Measurements from ENCODE around the gene LRRC2. TPM values are rescaled to one million over a fixed set of nuclear protein-coding genes. Genes with fewer than 3 reads are reported as not detected.
"Not testable (repeated sequence)": the region's sequence is repeated elsewhere in the genome, so short reads cannot be mapped to it uniquely, and the experiment has no call there.

The LRRC2 gene
- total RNA-seq, 2 donors from 2014 or later, result not detected

- H3K27me3 Mint-ChIP-seq, result no peaks in the 10 kb centered on the region
- H3K4me3 Mint-ChIP-seq, result peak overlapping the region; percentile 76
- ATAC-seq (replicated peaks), result no peak
- H3K9me3 Mint-ChIP-seq, result no peaks in the 10 kb centered on the region
- no peak overlapping the region for H3K27ac Mint-ChIP-seq
- H3K36me3 Mint-ChIP-seq (ENCODE audit: low read depth), result no peaks in the 10 kb centered on the region
- H3K4me1 Mint-ChIP-seq, result peaks cover 30% of the 10 kb centered on the region
Measured at GRCh38 chr3:46537779-46538178, 28.3 kb downstream of the LRRC2 start.

GRCh38 chr3:46537316-46537715 lies 28.8 kb downstream of the LRRC2 start:
- H3K9me3 Mint-ChIP-seq, result no peaks in the 10 kb centered on the region
- no peaks in the 10 kb centered on the region for H3K27me3 Mint-ChIP-seq
- peaks cover 28% of the 10 kb centered on the region for H3K4me1 Mint-ChIP-seq
- ATAC-seq (replicated peaks), result no peak
- no peaks in the 10 kb centered on the region for H3K36me3 Mint-ChIP-seq (ENCODE audit: low read depth)
- no peak overlapping the region for H3K27ac Mint-ChIP-seq
- no peak overlapping the region for H3K4me3 Mint-ChIP-seq

DNA sequence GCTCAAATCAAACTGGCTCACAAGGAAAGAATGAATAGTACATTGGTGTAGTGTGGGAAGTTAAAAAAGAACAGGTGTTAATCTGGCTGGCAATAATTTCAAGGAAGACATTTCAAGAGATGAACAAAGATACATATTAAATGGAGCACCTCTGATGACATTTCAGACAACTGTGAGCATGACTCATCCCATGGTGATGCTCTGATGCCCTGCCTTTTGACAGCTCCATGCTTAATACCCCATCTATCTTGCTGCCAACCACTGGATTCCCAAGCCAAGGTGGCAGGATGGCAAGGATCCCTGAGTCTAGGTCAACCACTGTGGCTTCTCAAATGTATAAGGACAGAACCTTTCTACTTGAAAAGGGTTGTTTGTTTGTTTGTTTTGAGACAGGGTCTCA lies 29.3 kb downstream of the LRRC2 start:
- H3K9me3 Mint-ChIP-seq, result no peaks in the 10 kb centered on the region
- no peak overlapping the region for H3K27ac Mint-ChIP-seq
- H3K4me1 Mint-ChIP-seq, result peaks cover 25% of the 10 kb centered on the region
- H3K4me3 Mint-ChIP-seq, result no peak overlapping the region
- ATAC-seq (replicated peaks), result no peak
- H3K27me3 Mint-ChIP-seq, result no peaks in the 10 kb centered on the region
- no peaks in the 10 kb centered on the region for H3K36me3 Mint-ChIP-seq (ENCODE audit: low read depth)

GRCh38 chr3:46535746-46536145 lies 30.4 kb downstream of the LRRC2 start:
- Mint-ChIP-seq H3K9me3 (no peaks in the 10 kb centered on the region), H3K27me3 (no peaks in the 10 kb centered on the region), H3K4me1 (peaks cover 25% of the 10 kb centered on the region)

GRCh38 chr3:46533091-46533490 lies 33.0 kb downstream of the LRRC2 start:
- H3K27me3 Mint-ChIP-seq, result no peaks in the 10 kb centered on the region
- H3K4me1 Mint-ChIP-seq, result peaks cover 10% of the 10 kb centered on the region
- H3K36me3 Mint-ChIP-seq (ENCODE audit: low read depth), result no peaks in the 10 kb centered on the region
- H3K27ac Mint-ChIP-seq, result no peak overlapping the region
- no peak for ATAC-seq (replicated peaks)
- no peak overlapping the region for H3K4me3 Mint-ChIP-seq
- H3K9me3 Mint-ChIP-seq, result no peaks in the 10 kb centered on the region

More at GRCh38 chr3:46535746-46536145, 30.4 kb downstream of the LRRC2 start:
- no peak for ATAC-seq (replicated peaks)
- Mint-ChIP-seq H3K4me3 (no peak overlapping the region), H3K27ac (no peak overlapping the region), H3K36me3 (ENCODE audit: low read depth) (no peaks in the 10 kb centered on the region)

GRCh38 chr3:46527239-46527638 lies 38.9 kb downstream of the LRRC2 start:
- Mint-ChIP-seq H3K4me3 (no peak overlapping the region), H3K27ac (no peak overlapping the region), H3K36me3 (ENCODE audit: low read depth) (no peaks in the 10 kb centered on the region), H3K9me3 (no peaks in the 10 kb centered on the region), H3K27me3 (no peaks in the 10 kb centered on the region), H3K4me1 (no peaks in the 10 kb centered on the region)
- no peak for ATAC-seq (replicated peaks)

DNA sequence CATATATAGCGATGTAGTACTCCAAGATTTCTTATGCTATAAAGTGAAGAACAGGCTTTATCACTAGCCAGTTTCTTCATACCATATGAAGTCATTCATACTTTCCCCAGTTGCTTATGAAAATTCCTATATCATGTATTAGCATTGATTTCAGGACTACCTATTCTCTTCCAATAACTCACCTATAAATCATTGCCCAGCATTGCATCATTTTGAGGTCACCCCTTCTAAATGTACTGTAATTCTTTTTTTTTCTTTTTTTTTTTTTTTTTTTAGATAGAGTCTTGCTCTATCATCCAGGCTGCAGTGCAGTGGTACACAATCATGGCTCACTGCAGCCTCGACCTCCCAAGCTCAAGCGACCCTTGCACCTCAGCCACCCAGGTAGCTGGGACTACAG lies 41.3 kb downstream of the LRRC2 start:
- ATAC-seq (replicated peaks), result no peak
- Mint-ChIP-seq H3K4me3 (no peak overlapping the region), H3K9me3 (no peaks in the 10 kb centered on the region), H3K36me3 (ENCODE audit: low read depth) (no peaks in the 10 kb centered on the region), H3K4me1 (no peaks in the 10 kb centered on the region), H3K27me3 (no peaks in the 10 kb centered on the region), H3K27ac (no peak overlapping the region)

- Mint-ChIP-seq H3K4me3 (no peak overlapping the region), H3K27ac (no peak overlapping the region), H3K4me1 (no peaks in the 10 kb centered on the region), H3K9me3 (no peaks in the 10 kb centered on the region), H3K27me3 (no peaks in the 10 kb centered on the region), H3K36me3 (ENCODE audit: low read depth) (no peaks in the 10 kb centered on the region)
- ATAC-seq (replicated peaks), result no peak
Measured at GRCh38 chr3:46524008-46524407, 42.1 kb downstream of the LRRC2 start.

DNA sequence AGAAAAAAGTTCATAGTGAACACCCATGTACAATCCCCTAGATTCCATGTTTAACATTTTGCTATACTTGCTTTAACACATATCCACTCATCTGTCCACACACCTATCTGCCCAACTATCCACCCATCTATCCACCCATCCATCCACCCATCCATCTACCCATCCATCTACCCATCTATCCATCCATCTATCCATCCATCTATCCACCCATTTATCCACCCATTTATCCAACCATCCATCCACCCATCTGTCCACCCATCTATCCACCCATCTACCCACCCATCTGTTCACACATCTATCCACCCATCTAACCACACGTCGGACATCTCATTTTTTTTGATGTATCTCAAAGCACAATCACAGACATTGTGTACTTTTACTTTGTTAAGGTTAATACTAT lies 42.5 kb downstream of the LRRC2 start:
- ATAC-seq (replicated peaks), result no peak
- Mint-ChIP-seq H3K4me3 (no peak overlapping the region), H3K27ac (no peak overlapping the region), H3K36me3 (ENCODE audit: low read depth) (no peaks in the 10 kb centered on the region), H3K4me1 (no peaks in the 10 kb centered on the region), H3K9me3 (no peaks in the 10 kb centered on the region), H3K27me3 (no peaks in the 10 kb centered on the region)

DNA sequence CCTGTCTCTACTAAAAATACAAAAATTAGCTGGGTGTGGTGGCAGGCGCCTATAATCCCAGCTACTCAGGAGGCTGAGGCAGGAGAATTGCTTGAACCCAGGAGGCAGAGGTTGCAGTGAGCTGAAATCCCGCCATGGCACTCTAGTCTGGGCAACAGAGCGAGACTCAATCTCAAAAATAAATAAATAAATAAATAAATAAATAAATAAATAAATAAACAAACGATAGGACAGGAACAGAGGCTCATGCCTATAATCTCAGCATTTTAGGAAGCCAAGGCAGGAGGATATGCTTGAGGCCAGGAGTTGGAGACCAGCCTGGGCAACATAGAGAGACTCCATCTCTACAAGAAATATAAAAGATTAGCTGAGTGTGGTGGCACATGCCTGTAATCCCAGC lies 43.9 kb downstream of the LRRC2 start:
- not testable (repeated sequence) for H3K27ac Mint-ChIP-seq; H3K9me3 Mint-ChIP-seq; H3K27me3 Mint-ChIP-seq; H3K36me3 Mint-ChIP-seq (ENCODE audit: low read depth); H3K4me3 Mint-ChIP-seq; ATAC-seq (replicated peaks); H3K4me1 Mint-ChIP-seq

- no peaks in the 10 kb centered on the region for H3K36me3 Mint-ChIP-seq (ENCODE audit: low read depth)
- H3K4me3 Mint-ChIP-seq, result no peak overlapping the region
- ATAC-seq (replicated peaks), result no peak
- H3K27ac Mint-ChIP-seq, result no peak overlapping the region
- no peaks in the 10 kb centered on the region for H3K9me3 Mint-ChIP-seq
- no peaks in the 10 kb centered on the region for H3K27me3 Mint-ChIP-seq
- H3K4me1 Mint-ChIP-seq, result no peaks in the 10 kb centered on the region
Measured at GRCh38 chr3:46521096-46521495, 45.0 kb downstream of the LRRC2 start.

- Mint-ChIP-seq H3K36me3 (ENCODE audit: low read depth) (no peaks in the 10 kb centered on the region), H3K4me1 (no peaks in the 10 kb centered on the region), H3K9me3 (no peaks in the 10 kb centered on the region), H3K4me3 (no peak overlapping the region), H3K27me3 (no peaks in the 10 kb centered on the region), H3K27ac (no peak overlapping the region)
- ATAC-seq (replicated peaks), result no peak
Measured at GRCh38 chr3:46520531-46520930, 45.6 kb downstream of the LRRC2 start.

- no peak for ATAC-seq (replicated peaks)
- Mint-ChIP-seq H3K27me3 (no peaks in the 10 kb centered on the region), H3K4me1 (no peaks in the 10 kb centered on the region), H3K27ac (no peak overlapping the region), H3K4me3 (no peak overlapping the region), H3K9me3 (no peaks in the 10 kb centered on the region), H3K36me3 (ENCODE audit: low read depth) (no peaks in the 10 kb centered on the region)
Measured at GRCh38 chr3:46519952-46520351, 46.1 kb downstream of the LRRC2 start.

DNA sequence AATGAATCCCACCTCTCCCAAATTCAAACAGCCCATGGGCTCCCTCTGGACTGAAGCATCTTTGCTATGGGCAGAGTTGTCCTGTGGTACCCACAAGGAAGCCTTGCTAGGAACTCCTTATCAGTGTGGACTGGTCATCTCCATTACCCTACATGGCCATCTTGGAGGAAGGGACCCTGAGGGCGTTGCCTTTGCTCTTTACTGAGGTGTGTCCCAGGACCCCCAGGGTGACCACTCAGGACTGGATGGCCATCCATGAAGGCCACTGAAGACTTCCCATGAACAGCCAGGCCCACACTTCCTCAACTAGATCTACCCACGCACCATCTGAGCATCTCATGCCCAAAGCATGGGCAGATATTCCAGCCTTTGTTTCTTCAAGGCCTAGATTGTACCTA lies 48.3 kb downstream of the LRRC2 start:
- ATAC-seq (replicated peaks), result no peak
- Mint-ChIP-seq H3K4me3 (no peak overlapping the region), H3K27ac (no peak overlapping the region), H3K4me1 (no peaks in the 10 kb centered on the region), H3K9me3 (no peaks in the 10 kb centered on the region), H3K27me3 (no peaks in the 10 kb centered on the region), H3K36me3 (ENCODE audit: low read depth) (no peaks in the 10 kb centered on the region)

DNA sequence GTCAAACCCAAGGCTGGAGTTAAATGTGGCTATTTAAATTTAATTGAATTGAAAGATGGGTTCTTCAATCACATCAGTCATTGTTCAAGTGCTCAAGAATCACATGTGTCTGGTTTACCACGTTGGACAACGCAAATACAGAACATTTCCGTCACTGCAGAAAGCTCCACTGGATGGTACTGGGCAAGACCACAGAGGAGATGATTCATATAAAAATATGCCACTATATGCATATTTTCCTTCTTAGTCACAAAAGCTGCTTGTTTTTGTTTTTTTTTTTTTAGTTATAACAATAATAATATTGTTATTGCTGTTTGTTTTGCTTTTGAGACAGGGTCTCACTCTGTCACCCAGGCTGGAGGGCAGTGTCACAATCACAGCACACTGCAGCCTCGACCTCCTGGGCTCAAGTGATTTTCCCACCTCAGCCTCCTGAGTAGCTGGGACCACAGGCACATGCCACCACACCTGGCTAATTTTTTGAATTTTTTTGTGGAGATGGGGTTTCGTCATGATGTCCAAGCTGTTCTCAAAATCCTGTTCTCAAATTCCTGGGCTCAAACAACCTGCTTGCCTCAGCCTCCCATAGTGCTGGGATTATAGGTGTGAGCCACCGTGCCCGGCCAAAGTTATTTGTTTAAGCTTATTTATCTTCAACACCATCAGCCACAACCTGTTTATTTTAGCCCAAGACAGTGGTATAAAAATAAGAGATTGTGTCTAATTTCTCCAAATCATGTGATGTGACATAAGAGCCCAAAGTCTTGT lies 48.9 kb downstream of the LRRC2 start:
- Mint-ChIP-seq H3K27ac (no peak overlapping the region), H3K27me3 (peaks cover 4% of the 10 kb centered on the region), H3K4me3 (no peak overlapping the region), H3K4me1 (peaks cover 4% of the 10 kb centered on the region), H3K9me3 (no peaks in the 10 kb centered on the region), H3K36me3 (ENCODE audit: low read depth) (no peaks in the 10 kb centered on the region)
- ATAC-seq (replicated peaks), result peak; percentile 72

DNA sequence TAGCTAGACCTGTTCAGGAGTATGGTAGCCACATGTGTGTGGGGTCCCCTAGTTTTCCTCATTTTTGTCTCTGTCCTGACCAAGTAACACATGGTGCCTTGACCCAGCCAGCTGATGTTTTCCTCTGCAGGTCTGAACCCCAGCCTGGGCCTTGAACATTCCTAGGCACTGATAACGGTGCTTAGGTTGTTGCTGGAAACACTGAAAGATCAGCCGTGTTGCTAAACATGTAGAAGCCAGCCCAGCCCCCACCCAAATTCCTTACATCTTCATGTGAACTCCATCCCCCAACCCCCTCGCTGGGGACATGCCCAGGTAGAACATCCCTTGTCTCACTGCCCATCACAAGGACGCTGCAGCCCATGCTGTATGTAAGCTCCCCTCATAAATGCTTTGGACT lies 49.6 kb downstream of the LRRC2 start:
- ATAC-seq (replicated peaks), result no peak
- Mint-ChIP-seq H3K4me3 (no peak overlapping the region), H3K27me3 (peaks cover 7% of the 10 kb centered on the region), H3K4me1 (peaks cover 5% of the 10 kb centered on the region), H3K36me3 (ENCODE audit: low read depth) (no peaks in the 10 kb centered on the region), H3K27ac (no peak overlapping the region), H3K9me3 (no peaks in the 10 kb centered on the region)
